ENCODE results near the gene CAMK1.

Gene CAMK1

DNA sequence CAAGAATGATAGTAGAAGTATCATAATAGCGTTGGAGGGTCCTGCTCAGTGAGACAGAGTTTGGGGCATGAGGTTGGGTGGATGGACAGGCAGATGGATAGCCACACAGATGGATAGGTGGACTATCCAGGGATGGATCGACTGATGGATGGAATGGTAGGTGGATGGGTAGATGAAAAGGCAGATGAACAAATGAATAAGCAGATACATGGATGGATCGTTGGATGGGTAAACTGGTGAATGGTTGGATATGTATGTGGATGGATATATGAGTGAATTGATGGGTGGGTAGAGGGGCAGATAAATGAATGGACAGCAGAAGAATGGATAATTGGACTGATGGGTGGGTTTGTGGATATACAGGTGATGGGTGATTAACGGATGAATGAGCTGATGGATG is 56.6 kb downstream of the CAMK1 start:
- in situ Hi-C loops (cut with MboI; ENCODE audit: low sequenced_read_pairs), result no loop called here

DNA sequence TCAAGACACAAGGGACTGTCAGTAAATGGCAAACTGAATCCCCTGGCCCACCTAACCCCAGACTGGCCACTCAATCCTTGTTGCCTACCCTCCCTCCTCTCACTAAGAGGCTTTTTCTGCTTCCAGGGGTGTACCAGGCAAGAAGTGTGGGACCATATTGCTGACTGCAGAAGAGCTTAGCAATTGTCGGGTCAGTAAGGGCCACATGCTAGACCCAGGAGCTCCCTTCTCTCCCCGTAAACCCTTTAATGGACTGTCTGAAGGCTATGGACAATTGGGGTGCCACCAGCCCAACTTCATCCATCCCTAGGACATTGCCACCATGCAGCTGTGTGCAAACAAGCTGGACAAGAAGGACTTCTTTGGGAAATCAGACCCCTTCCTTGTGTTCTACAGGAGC is 57.3 kb downstream of the CAMK1 start:
- in situ Hi-C loops (cut with MboI; ENCODE audit: low sequenced_read_pairs), result no loop called here

DNA sequence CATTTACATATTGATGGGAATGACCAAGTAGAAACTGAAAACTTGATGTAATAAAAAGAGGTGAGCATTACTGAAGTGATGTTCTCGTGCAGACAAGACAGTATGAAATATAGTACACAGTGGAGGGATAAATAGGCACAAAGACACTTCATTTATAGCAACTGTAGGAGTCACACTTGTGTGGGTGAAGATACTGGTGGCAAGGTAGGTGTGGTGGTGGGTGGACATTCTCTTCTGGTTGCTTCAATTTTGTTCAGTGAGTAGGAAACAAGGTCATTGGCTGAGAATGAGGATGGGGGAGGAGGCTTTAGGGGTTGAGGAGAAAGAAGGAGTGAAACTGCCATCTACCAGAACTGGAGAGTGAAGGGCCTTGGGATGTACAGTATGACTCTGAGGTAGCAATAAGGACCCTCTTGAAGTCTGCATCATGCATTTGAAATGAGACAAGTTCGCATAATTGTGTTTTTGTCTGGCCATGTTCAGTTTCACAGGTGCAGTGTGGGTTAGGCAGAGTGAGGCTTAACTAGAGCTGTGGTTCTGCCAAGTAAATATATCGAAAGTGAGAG is 59.5 kb downstream of the CAMK1 start:
- in situ Hi-C loops (cut with MboI; ENCODE audit: low sequenced_read_pairs), result no loop called here

Measured in HL-60/S4 treated with retinoic acid at 250 ng/mL for 4 days and 3 days (cell line).